CD4-positive, alpha-beta T cell (primary cell): ENCODE data around the gene OR2M3. TPM values are rescaled to one million over a fixed set of nuclear protein-coding genes. Genes with fewer than 3 reads are reported as not detected.

Experiments used
- ATAC-seq: fragments of 200-7000 bp; cut with Tn5 transposase; one replicate; pipeline ENCODE4 v1.10.0; 2022; ENCODE audit warnings: mild to moderate bottlenecking; ENCODE audit not compliant: poor library complexity
- CTCF ChIA-PET: fragments of 350-600 bp; sonication (Branson Sonifier 250); formaldehyde crosslinking; loops from one replicate; lab custom pipeline; 2021; ENCODE audit warnings: antibody characterized with exemption, inconsistent platforms; lab: Charles Lee
- POLR2A ChIA-PET: fragments of 350-600 bp; sonication (Branson Sonifier 250); formaldehyde crosslinking; loops from one replicate; lab custom pipeline; 2021; ENCODE audit warnings: antibody characterized with exemption, inconsistent platforms; lab: Charles Lee
- DNase-seq, 14 experiments: peaks; one replicate each; pipeline ENCODE4 v3.0.0-alpha.2; 2013 to 2020; ENCODE audit warnings: mixed read lengths in 2 of 14
- H3K27ac ChIP-seq, 2 donors: one replicate each; pipeline versions ENCODE4 v1.5.1 to v1.7.0; 2013; ENCODE audit warnings: low read length in 2 of 2, low read depth in 1 of 2, mild to moderate bottlenecking in 1 of 2
- H3K27me3 ChIP-seq, 2 experiments: 1 replicate in 1 of 2; 2 replicates in 1 of 2; pipeline versions ENCODE4 v1.6.1 to v1.7.0; 2013; ENCODE audit warnings: low read length in 2 of 2, control low read depth in 1 of 2, mild to moderate bottlenecking in 1 of 2, moderate library complexity in 1 of 2; ENCODE audit not compliant: insufficient read depth in 2 of 2, control insufficient read depth in 1 of 2
- H3K36me3 ChIP-seq: one replicate; pipeline ENCODE4 v1.6.1; 2013; ENCODE audit warnings: low read length, control low read depth; ENCODE audit not compliant: insufficient read depth
- H3K4me1 ChIP-seq: one replicate; pipeline ENCODE4 v1.6.1; 2013; ENCODE audit warnings: low read length, control low read depth; ENCODE audit not compliant: insufficient read depth
- H3K4me3 ChIP-seq: one replicate; pipeline ENCODE4 v1.5.1; 2013; ENCODE audit warnings: mild to moderate bottlenecking, low read length, moderate library complexity
- H3K9me3 ChIP-seq, 2 experiments: 1 replicate in 1 of 2; 2 replicates in 1 of 2; pipeline versions ENCODE4 v1.6.1 to v1.7.0; 2013; ENCODE audit warnings: low read length in 2 of 2, mild to moderate bottlenecking in 2 of 2, control low read depth in 1 of 2, moderate library complexity in 1 of 2; ENCODE audit not compliant: control insufficient read depth in 1 of 2, insufficient read depth in 1 of 2
- H3K27ac Mint-ChIP-seq: one replicate; pipeline ENCODE4 v1.8.0; 2020; ENCODE audit warnings: mixed read lengths
- H3K27me3 Mint-ChIP-seq: one replicate; pipeline ENCODE4 v1.8.0; 2021; ENCODE audit warnings: mixed read lengths
- H3K36me3 Mint-ChIP-seq: one replicate; pipeline ENCODE4 v1.8.0; 2021; ENCODE audit warnings: low read depth, mixed read lengths
- H3K4me1 Mint-ChIP-seq: one replicate; pipeline ENCODE4 v1.8.0; 2021; ENCODE audit warnings: low read depth, mixed read lengths
- H3K4me3 Mint-ChIP-seq: one replicate; pipeline ENCODE4 v1.8.0; 2020; ENCODE audit warnings: mild to moderate bottlenecking, mixed read lengths
- H3K9me3 Mint-ChIP-seq: one replicate; pipeline ENCODE4 v1.8.0; 2020; ENCODE audit warnings: mixed read lengths
- intact Hi-C, 2 experiments: fragments of 100-400 bp; cut with DNase I in 1 of 2; cut with micrococcal nuclease in 1 of 2; formaldehyde crosslinking; loops; one replicate each; pipeline versions ENCODE4 v1.15.1 to v1.9.0; 2023 to 2025; cut with DNase I, micrococcal nuclease
- total RNA-seq, 174 experiments: library from RNA in 2 of 174; stranded (reverse) in 2 of 174; gene quantifications; one replicate each; pipeline ENCODE4 v1.2.3 and lab custom pipeline; 2021 to 2026
- TF ChIP-seq, protein P1 (sequence below): fragments of 200-600 bp; IDR thresholded peaks from one replicate; pipeline ENCODE4 v1.8.0; 2022; ENCODE audit warnings: antibody characterized with exemption, mild to moderate bottlenecking

Gene OR2M3
- total RNA-seq, 2 experiments from 2014 or later: not detected

GRCh38 chr1:248225537-248225936 is 28.5 kb downstream of the OR2M3 start:
- Mint-ChIP-seq H3K27me3 (peaks cover 12% of the 10 kb centered on the region), H3K27ac (no peak overlapping the region), H3K36me3 (no peaks in the 10 kb centered on the region), H3K4me3 (no peak overlapping the region), H3K9me3 (peaks cover 4% of the 10 kb centered on the region), H3K4me1 (no peaks in the 10 kb centered on the region)
- POLR2A ChIA-PET: no interaction called here
- Histone ChIP-seq H3K9me3 (peaks cover 0 to 10% of the 10 kb centered on the region in 2 experiments), H3K4me3 (no peak overlapping the region), H3K4me1 (no peaks in the 10 kb centered on the region), H3K36me3 (no peaks in the 10 kb centered on the region), H3K27ac (no peak overlapping the region), H3K27me3 (no peaks in the 10 kb centered on the region)
- ATAC-seq (no peak), DNase-seq (no peak)
- TF ChIP-seq, protein P1, sequence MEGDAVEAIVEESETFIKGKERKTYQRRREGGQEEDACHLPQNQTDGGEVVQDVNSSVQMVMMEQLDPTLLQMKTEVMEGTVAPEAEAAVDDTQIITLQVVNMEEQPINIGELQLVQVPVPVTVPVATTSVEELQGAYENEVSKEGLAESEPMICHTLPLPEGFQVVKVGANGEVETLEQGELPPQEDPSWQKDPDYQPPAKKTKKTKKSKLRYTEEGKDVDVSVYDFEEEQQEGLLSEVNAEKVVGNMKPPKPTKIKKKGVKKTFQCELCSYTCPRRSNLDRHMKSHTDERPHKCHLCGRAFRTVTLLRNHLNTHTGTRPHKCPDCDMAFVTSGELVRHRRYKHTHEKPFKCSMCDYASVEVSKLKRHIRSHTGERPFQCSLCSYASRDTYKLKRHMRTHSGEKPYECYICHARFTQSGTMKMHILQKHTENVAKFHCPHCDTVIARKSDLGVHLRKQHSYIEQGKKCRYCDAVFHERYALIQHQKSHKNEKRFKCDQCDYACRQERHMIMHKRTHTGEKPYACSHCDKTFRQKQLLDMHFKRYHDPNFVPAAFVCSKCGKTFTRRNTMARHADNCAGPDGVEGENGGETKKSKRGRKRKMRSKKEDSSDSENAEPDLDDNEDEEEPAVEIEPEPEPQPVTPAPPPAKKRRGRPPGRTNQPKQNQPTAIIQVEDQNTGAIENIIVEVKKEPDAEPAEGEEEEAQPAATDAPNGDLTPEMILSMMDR: no peak
- intact Hi-C loops: no loop called here
- CTCF ChIA-PET: no interaction called here

GRCh38 chr1:248229360-248229908 is 32.4 kb downstream of the OR2M3 start:
- intact Hi-C loops: no loop called here
- ChIA-PET CTCF (no interaction called here), POLR2A (no interaction called here)
- Mint-ChIP-seq H3K4me3 (no peak overlapping the region), H3K27me3 (peaks cover 12% of the 10 kb centered on the region), H3K27ac (no peak overlapping the region), H3K36me3 (no peaks in the 10 kb centered on the region), H3K9me3 (peaks cover 4% of the 10 kb centered on the region), H3K4me1 (no peaks in the 10 kb centered on the region)
- Histone ChIP-seq H3K27ac (no peak overlapping the region), H3K36me3 (no peaks in the 10 kb centered on the region), H3K9me3 (peaks cover 0 to 10% of the 10 kb centered on the region in 2 experiments), H3K27me3 (no peaks in the 10 kb centered on the region), H3K4me1 (no peaks in the 10 kb centered on the region), H3K4me3 (no peak overlapping the region)
- DNase-seq (no peak), ATAC-seq (no peak)
- TF ChIP-seq, protein P1: no peak

DNA sequence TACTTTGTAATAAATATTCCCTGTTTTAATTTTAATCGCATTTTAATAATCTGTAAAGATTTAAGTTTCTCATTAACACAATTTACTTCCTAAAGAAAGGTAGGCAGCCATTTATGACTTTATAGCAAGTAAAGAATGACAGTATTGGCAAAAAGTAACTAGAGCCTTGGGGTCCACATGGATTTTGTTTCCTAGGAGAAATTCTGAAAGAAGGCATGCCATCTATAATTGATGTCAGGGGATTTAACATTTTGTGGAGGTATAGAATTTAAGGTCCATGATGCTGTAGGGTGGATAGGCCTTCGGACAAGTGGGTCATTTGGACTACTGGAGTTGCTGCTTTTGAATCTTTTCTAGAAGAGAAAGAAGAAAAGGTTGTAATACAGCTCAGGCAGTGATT is 34.1 kb downstream of the OR2M3 start, which contains the start of gene OR2M4:
TSS of gene OR2M4 (plus strand) at position 301 of the 400 bp plus-strand sequence. CDS start 7,512 bp downstream, outside the sequence.
- ATAC-seq: no peak
- Histone ChIP-seq H3K36me3 (no peaks in the 10 kb centered on the region), H3K9me3 (peaks cover 0 to 10% of the 10 kb centered on the region in 2 experiments), H3K27ac (no peak within 1 kb of the TSS), H3K27me3 (no peaks in the 10 kb centered on the region), H3K4me1 (no peaks in the 10 kb centered on the region), H3K4me3 (no peak within 1 kb of the TSS)
- Mint-ChIP-seq H3K4me1 (no peaks in the 10 kb centered on the region), H3K36me3 (no peaks in the 10 kb centered on the region), H3K4me3 (no peak within 1 kb of the TSS), H3K27ac (no peak within 1 kb of the TSS), H3K27me3 (peaks cover 14% of the 10 kb centered on the region), H3K9me3 (peaks cover 4% of the 10 kb centered on the region)
- CTCF ChIA-PET: no interaction called here
- intact Hi-C loops: no loop called here
- POLR2A ChIA-PET: no interaction called here
- no peak for DNase-seq
- TF ChIP-seq, protein P1: no peak
